ENCODE data around the gene DHRS13.

DNA sequence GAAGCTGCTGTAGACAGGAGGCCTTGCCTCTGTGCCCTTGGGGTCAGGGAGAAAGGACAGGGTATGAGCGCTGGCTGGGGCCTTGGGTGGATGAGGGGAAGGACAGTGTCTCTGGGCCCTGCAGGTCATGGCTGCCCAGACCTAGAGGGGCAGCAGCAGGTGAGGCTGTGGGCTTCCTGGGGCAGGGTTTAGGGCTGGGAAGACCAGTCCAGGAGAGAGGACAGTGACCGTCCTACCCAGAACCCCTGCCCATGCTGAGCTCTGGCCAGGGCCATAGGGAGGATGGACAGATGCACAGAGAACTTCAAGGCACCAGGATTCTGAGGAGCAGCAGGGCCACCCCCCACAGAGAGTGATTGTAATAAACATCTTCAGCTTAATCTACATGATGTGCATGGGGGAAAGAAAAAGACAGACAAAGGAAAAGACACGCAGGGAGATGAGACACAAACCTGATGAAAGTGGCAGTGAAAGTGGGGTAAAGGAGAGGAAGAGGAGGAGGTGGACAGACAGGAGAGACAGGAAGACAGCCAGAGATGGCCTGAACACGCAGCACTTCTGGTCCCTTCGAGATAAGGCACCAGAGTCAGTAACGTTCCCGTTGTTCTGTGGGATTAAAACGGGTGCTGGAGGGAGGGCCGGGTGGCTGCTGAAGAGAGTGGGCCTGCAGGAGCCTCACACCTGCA is 22.9 kb downstream of the DHRS13 start:
- TF ChIP-seq, protein P1, sequence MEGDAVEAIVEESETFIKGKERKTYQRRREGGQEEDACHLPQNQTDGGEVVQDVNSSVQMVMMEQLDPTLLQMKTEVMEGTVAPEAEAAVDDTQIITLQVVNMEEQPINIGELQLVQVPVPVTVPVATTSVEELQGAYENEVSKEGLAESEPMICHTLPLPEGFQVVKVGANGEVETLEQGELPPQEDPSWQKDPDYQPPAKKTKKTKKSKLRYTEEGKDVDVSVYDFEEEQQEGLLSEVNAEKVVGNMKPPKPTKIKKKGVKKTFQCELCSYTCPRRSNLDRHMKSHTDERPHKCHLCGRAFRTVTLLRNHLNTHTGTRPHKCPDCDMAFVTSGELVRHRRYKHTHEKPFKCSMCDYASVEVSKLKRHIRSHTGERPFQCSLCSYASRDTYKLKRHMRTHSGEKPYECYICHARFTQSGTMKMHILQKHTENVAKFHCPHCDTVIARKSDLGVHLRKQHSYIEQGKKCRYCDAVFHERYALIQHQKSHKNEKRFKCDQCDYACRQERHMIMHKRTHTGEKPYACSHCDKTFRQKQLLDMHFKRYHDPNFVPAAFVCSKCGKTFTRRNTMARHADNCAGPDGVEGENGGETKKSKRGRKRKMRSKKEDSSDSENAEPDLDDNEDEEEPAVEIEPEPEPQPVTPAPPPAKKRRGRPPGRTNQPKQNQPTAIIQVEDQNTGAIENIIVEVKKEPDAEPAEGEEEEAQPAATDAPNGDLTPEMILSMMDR (conservative IDR thresholded peaks at IDR 0.05), result no peak
- no peak for TF ChIP-seq ZFX (IDR thresholded peaks at IDR 0.05)

Measured in C4-2B (cell line).